Stimulated activated CD8-positive, alpha-beta memory T cell treated with anti-CD3 and anti-CD28 coated beads, Interleukin-12 subunit alpha, Interleukin-12 subunit beta, amount 100 ng/mL, for 4 hours (primary cell): ENCODE measurements around the gene BTG4.

ENCODE experiments used
- DNase-seq: peaks from one replicate; pipeline ENCODE4 v3.0.0-alpha.2; 2020; ENCODE audit warnings: low read depth

Gene BTG4

GRCh38 chr11:111537336-111537860 is 25.2 kb upstream of the BTG4 start:
- DNase-seq = no peak

- no peak for DNase-seq
Measured at GRCh38 chr11:111535281-111535680, 23.1 kb upstream of the BTG4 start.

GRCh38 chr11:111532365-111532709 is 20.2 kb upstream of the BTG4 start:
- no peak for DNase-seq

- no peak for DNase-seq
Measured at GRCh38 chr11:111531687-111532364, 19.6 kb upstream of the BTG4 start.

GRCh38 chr11:111531136-111531535 is 18.9 kb upstream of the BTG4 start:
- no peak for DNase-seq

- DNase-seq = no peak
Measured at GRCh38 chr11:111530091-111530490, 17.9 kb upstream of the BTG4 start.

- no peak for DNase-seq
Measured at GRCh38 chr11:111528557-111528956, 16.4 kb upstream of the BTG4 start.

GRCh38 chr11:111527279-111527678 is 15.1 kb upstream of the BTG4 start:
- DNase-seq = no peak

- no peak for DNase-seq
Measured at GRCh38 chr11:111526501-111526900, 14.3 kb upstream of the BTG4 start.

- DNase-seq = no peak
Measured at GRCh38 chr11:111525456-111525855, 13.3 kb upstream of the BTG4 start.

GRCh38 chr11:111524056-111524455 is 11.9 kb upstream of the BTG4 start:
- DNase-seq = no peak

- no peak for DNase-seq
Measured at GRCh38 chr11:111523343-111523742, 11.2 kb upstream of the BTG4 start.

GRCh38 chr11:111522426-111522825 is 10.2 kb upstream of the BTG4 start:
- no peak for DNase-seq

- DNase-seq = no peak
Measured at GRCh38 chr11:111521135-111521534, 8.9 kb upstream of the BTG4 start.

GRCh38 chr11:111520560-111520959 is 8.4 kb upstream of the BTG4 start:
- DNase-seq = no peak

- no peak for DNase-seq
Measured at GRCh38 chr11:111518668-111519067, 6.5 kb upstream of the BTG4 start.

GRCh38 chr11:111515591-111515990 is 3.4 kb upstream of the BTG4 start:
- DNase-seq = no peak

- DNase-seq = no peak
Measured at GRCh38 chr11:111514216-111515031, 2.2 kb upstream of the BTG4 start, which contains the start of gene HOATZ. TSS of gene HOATZ (plus strand) at chr11:111514778. CDS start at chr11:111514785, 7 bp downstream.

GRCh38 chr11:111513240-111513605 is 1.0 kb upstream of the BTG4 start:
- no peak for DNase-seq

- no peak for DNase-seq
Measured at GRCh38 chr11:111510311-111510710, 1.9 kb downstream of the BTG4 start.

GRCh38 chr11:111502611-111503010 is 9.6 kb downstream of the BTG4 start:
- no peak for DNase-seq

- DNase-seq = no peak
Measured at GRCh38 chr11:111500481-111500880, 11.7 kb downstream of the BTG4 start.

- DNase-seq = no peak
Measured at GRCh38 chr11:111499483-111499882, 12.7 kb downstream of the BTG4 start.
